Measurements from ENCODE around the gene ARL11.

DNA sequence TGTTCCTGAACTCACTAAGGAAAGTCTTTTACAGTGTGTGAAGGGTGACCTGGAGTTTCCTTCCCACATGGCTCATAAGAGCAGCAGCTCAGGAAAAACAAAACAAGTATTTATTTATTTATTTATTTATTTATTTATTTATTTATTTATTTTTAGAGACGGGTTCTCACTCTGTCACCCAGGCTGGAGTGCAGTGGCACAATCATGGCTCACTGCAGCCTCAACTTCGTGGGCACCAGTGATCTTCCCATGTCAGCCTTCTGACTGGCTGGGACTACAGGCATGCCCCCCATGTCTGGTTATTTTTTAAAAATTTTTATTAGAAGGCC is 10.4 kb downstream of the ARL11 start:
- TF ChIP-seq EZH2 (IDR thresholded peaks at IDR 0.05; ENCODE audit: insufficient read depth, low read length) = no peak
- TF ChIP-seq, protein P1, sequence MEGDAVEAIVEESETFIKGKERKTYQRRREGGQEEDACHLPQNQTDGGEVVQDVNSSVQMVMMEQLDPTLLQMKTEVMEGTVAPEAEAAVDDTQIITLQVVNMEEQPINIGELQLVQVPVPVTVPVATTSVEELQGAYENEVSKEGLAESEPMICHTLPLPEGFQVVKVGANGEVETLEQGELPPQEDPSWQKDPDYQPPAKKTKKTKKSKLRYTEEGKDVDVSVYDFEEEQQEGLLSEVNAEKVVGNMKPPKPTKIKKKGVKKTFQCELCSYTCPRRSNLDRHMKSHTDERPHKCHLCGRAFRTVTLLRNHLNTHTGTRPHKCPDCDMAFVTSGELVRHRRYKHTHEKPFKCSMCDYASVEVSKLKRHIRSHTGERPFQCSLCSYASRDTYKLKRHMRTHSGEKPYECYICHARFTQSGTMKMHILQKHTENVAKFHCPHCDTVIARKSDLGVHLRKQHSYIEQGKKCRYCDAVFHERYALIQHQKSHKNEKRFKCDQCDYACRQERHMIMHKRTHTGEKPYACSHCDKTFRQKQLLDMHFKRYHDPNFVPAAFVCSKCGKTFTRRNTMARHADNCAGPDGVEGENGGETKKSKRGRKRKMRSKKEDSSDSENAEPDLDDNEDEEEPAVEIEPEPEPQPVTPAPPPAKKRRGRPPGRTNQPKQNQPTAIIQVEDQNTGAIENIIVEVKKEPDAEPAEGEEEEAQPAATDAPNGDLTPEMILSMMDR (IDR thresholded peaks at IDR 0.05; ENCODE audit: insufficient read depth, low read depth, low read length) = no peak

All from astrocyte (in vitro differentiated cells and primary cell).